Measurements from ENCODE around the gene FRMD5.

GRCh38 chr15:43969802-43970375 lies 225.2 kb downstream of the FRMD5 start:
- no peak for TF ChIP-seq CTCF (IDR thresholded peaks at IDR 0.05; ENCODE audit: low read depth, low read length)
- no peak for TF ChIP-seq EZH2phosphoT487 (IDR thresholded peaks at IDR 0.05; ENCODE audit: low read depth)

Measured in OCI-LY3 (cell line).